Stimulated activated memory B cell treated with anti-CD40 and anti-IgM and Interleukin-4, amounts not matched to agents 10 μg/mL and 1 μg/mL and 100 μg/mL, for 72 hours (primary cell): Measurements from ENCODE around the gene TBC1D7.
"Not testable (repeated sequence)": the region's sequence is repeated elsewhere in the genome, so short reads cannot be mapped to it uniquely, and the experiment has no call there.

ENCODE experiments used
- ATAC-seq: fragments of 150-1000 bp; cut with Tn5 transposase; 2 replicates; pipeline ENCODE4 v1.10.0; 2021
- H3K27ac Mint-ChIP-seq: one replicate; pipeline ENCODE4 v1.8.0; 2022; ENCODE audit warnings: mild to moderate bottlenecking, mixed read lengths
- H3K27me3 Mint-ChIP-seq: one replicate; pipeline ENCODE4 v1.8.0; 2022; ENCODE audit warnings: mixed read lengths
- H3K36me3 Mint-ChIP-seq: one replicate; pipeline ENCODE4 v1.8.0; 2022; ENCODE audit warnings: mixed read lengths
- H3K4me1 Mint-ChIP-seq: one replicate; pipeline ENCODE4 v1.8.0; 2022; ENCODE audit warnings: mixed read lengths
- H3K4me3 Mint-ChIP-seq: one replicate; pipeline ENCODE4 v1.8.0; 2022; ENCODE audit warnings: mild to moderate bottlenecking, moderate library complexity, mixed read lengths
- H3K9me3 Mint-ChIP-seq: one replicate; pipeline ENCODE4 v1.8.0; 2022; ENCODE audit warnings: mixed read lengths

The TBC1D7 gene

DNA sequence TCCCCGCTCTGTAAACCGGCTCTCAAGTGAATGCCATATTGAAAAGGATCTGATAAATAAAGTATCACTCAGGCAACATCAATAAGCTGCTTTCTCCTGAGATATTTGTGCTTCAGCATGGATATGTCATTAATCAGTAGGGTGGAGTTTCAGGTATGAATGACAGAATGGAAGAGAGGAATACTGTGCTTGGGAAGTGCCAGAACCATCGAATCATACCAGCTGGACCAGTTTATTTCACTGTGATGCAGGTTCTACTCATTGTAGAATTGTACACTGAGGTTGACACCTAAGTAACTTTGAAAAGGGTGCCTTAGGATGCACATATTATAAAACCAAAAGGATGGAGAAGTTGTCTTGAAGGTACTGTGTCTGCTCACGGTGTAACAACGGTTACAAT is 17.9 kb upstream of the TBC1D7 start:
- Mint-ChIP-seq H3K4me1 (no peaks in the 10 kb centered on the region), H3K27ac (no peak overlapping the region), H3K27me3 (no peaks in the 10 kb centered on the region), H3K9me3 (peaks cover 9% of the 10 kb centered on the region), H3K36me3 (peaks cover 6% of the 10 kb centered on the region), H3K4me3 (no peak overlapping the region)
- ATAC-seq, result no peak

DNA sequence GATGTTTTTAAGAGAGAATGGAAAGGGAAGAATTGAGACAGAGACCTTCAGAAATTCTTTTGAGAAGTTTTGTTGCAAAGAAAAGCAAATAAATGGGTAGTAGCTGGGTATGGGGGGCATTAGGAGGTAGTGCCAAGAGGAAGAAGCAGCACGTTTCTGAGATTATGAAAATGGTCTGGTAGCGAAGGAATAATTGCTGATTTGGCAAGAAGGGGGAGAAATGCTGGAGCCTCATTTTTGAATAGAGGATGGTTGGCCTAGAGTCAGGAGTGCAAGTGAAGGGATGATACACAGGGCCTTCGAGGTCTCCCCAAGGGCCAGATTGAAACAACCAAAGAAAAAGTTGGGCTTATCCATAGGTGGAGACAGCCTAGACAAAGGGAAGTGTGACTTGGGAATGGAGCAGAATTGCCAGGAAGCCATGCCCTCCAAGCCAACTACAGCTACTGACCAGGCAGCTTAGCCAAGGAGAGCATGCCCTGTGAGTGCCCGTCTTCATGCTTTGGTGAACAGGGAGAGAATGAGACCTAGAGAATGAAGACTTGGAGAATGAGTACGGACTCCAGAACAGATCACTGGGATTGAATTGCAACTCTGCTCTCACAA is 14.2 kb upstream of the TBC1D7 start:
- no peak overlapping the region for H3K27ac Mint-ChIP-seq
- peaks cover 9% of the 10 kb centered on the region for H3K9me3 Mint-ChIP-seq
- no peak for ATAC-seq
- no peak overlapping the region for H3K4me3 Mint-ChIP-seq
- H3K4me1 Mint-ChIP-seq, result peaks cover 26% of the 10 kb centered on the region
- H3K27me3 Mint-ChIP-seq, result no peaks in the 10 kb centered on the region
- peaks cover 6% of the 10 kb centered on the region for H3K36me3 Mint-ChIP-seq

DNA sequence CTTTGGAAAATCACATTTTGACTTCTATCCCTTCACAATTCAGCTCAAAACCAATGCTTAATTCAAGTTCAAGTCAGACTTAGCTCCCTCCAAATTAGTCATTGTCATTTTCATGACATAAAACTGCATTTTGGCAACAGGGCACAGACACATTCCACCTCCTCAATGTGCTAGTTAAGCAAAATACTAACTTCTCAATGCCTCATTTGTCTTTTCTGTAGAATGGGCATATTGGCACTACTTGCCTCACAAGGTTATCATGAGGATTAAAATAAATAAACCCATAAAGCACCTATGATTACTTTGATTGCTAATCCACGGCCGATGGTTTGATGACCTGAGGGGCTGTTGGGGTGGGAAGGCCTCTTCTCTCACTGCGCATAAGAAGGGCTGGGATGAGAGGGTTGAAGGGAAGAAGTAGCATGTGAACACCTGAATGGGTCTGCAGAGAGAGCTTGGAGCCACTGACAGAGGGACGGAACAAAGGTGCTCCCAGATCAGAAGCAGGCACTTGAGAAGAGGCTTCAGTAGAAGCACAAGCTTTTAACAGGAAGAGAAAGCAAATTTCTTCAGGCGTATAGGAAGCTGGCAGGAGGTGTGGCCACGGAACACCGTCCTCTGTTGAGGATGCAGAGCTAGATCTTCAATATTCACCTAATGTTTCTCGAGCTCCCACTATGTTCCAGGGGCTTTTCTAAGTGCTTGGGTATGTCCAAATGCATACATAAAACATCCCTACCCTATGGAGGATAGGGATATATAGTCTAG is 11.7 kb upstream of the TBC1D7 start:
- ATAC-seq, result no peak
- peaks cover 33% of the 10 kb centered on the region for H3K4me1 Mint-ChIP-seq
- peaks cover 6% of the 10 kb centered on the region for H3K36me3 Mint-ChIP-seq
- H3K9me3 Mint-ChIP-seq, result peaks cover 9% of the 10 kb centered on the region
- peak overlapping the region; percentile 70 for H3K27ac Mint-ChIP-seq
- peak overlapping the region; percentile 18 for H3K4me3 Mint-ChIP-seq
- no peaks in the 10 kb centered on the region for H3K27me3 Mint-ChIP-seq

DNA sequence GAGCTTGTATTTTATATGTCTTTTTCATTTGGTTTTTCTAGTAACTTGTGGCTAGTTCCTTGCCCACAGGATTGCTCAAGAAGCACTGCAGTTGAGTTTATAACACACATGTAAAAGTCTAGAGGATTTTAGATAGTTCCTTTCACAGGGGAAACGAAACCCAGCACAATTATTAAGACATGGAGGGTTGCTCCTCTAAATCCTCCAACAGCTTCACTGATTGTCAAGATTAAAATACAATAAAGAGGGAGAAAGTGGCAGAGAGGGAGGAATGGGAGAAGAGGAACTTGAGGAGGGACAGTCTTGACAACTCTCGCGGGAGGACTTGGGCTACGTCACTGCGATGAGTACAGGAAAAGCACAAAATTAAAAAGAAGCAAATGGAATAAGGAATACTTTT is 9.7 kb upstream of the TBC1D7 start:
- Mint-ChIP-seq H3K27ac (peak overlapping the region; percentile 66), H3K4me3 (no peak overlapping the region), H3K9me3 (peaks cover 9% of the 10 kb centered on the region), H3K36me3 (peaks cover 6% of the 10 kb centered on the region), H3K27me3 (no peaks in the 10 kb centered on the region), H3K4me1 (peaks cover 33% of the 10 kb centered on the region)
- no peak for ATAC-seq

DNA sequence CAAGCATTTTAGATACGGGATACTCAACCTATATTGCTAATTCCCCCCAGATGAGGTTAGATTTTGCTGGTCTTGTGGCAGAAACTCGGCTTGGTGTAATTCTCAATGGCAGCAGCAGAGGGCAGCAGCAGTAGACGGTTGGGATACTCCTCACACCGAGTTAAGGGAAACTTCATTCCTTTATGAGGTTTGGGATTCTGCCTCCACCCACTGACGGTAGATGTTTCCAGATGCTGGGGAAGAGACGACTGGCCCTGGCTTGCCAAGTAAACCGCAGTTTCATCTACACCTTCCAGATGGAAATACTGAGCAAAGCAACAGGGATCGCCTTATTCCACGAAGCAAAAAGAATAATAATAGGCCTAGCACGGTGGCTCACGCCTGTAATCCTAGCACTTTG is 8.2 kb upstream of the TBC1D7 start:
- peaks cover 33% of the 10 kb centered on the region for H3K4me1 Mint-ChIP-seq
- no peaks in the 10 kb centered on the region for H3K36me3 Mint-ChIP-seq
- no peaks in the 10 kb centered on the region for H3K27me3 Mint-ChIP-seq
- H3K9me3 Mint-ChIP-seq, result no peaks in the 10 kb centered on the region
- no peak overlapping the region for H3K4me3 Mint-ChIP-seq
- ATAC-seq, result no peak
- no peak overlapping the region for H3K27ac Mint-ChIP-seq

DNA sequence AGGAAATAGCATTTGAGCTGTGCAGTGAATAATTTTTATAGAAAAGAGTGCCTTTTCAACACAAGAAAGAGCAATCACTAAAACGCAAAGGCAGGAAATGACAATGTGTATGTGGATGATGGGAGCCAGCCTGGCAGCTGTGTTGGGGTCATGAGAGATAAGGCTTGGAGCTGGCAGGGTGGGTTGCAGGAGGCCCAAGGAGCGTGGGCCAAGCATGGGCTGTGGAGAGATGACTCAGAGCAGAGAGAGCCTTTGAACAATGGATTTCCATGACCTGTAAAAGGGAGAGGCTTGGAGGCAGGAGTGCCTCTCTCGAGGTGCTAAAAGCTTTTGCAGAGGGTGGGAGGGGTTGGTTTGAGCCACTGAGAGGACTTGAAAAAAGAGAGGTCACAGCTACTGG is 6.6 kb upstream of the TBC1D7 start:
- Mint-ChIP-seq H3K27me3 (no peaks in the 10 kb centered on the region), H3K9me3 (no peaks in the 10 kb centered on the region), H3K4me3 (no peak overlapping the region), H3K27ac (no peak overlapping the region), H3K36me3 (no peaks in the 10 kb centered on the region), H3K4me1 (peaks cover 20% of the 10 kb centered on the region)
- ATAC-seq, result no peak

DNA sequence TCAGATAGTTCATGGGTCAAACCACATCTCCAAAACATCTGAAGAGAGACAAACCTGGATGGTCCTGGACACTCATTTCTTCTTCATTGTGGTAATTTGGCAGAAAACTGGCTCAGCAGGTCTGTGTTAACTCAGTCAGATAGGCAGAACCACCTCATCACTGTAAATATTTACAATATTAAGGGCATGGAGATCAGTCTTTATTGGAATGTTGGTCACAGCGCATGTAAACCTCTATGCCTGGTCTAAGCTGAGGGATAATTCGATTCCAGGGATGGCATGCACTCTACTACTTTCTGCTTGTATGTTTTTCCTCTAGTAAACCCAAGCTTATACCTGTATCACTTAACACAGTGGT is 4.0 kb upstream of the TBC1D7 start:
- no peaks in the 10 kb centered on the region for H3K36me3 Mint-ChIP-seq
- ATAC-seq, result no peak
- H3K27me3 Mint-ChIP-seq, result no peaks in the 10 kb centered on the region
- peaks cover 22% of the 10 kb centered on the region for H3K4me1 Mint-ChIP-seq
- no peak overlapping the region for H3K4me3 Mint-ChIP-seq
- H3K27ac Mint-ChIP-seq, result no peak overlapping the region
- no peaks in the 10 kb centered on the region for H3K9me3 Mint-ChIP-seq

DNA sequence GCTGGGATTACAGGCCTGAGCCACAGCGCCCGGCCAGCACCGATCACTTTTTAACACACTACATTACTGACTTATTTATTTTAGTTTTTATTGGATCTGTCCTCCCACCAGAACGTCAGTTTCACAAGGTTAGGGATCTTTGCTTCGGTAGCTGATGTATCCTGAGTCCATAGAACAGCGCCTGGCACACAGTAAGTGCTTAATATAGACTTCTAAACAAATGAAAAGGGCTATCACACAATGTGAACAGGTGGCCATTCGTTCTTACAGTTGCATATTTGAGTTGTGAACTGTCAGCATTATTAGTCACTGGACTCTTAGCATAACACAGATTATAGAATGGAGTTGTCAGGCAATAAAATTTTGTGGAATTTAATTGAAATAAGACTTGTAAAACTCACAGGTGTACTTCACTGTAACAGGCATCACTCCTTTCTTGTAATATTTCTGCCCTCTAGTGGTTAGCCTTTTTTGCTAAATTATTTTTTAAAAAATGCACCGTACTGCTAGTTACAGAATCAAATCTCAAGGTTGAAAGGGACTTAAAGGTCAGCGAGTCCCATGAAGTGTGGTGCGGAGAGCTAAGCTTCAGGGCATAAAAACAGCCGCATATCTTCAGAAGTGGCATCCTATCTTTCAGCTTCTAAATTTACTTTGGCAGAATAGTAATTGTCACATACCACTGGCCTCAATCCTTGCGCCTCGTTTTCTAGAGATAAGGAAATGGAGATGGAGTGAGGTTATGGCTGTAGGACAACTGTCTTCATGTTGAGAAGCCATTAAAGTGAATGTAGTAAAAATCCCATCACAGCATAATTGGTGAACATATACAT is 3.4 kb upstream of the TBC1D7 start:
- Mint-ChIP-seq H3K9me3 (no peaks in the 10 kb centered on the region), H3K36me3 (no peaks in the 10 kb centered on the region), H3K4me1 (peaks cover 21% of the 10 kb centered on the region), H3K4me3 (no peak overlapping the region), H3K27me3 (no peaks in the 10 kb centered on the region), H3K27ac (peak overlapping the region; percentile 56)
- no peak for ATAC-seq

DNA sequence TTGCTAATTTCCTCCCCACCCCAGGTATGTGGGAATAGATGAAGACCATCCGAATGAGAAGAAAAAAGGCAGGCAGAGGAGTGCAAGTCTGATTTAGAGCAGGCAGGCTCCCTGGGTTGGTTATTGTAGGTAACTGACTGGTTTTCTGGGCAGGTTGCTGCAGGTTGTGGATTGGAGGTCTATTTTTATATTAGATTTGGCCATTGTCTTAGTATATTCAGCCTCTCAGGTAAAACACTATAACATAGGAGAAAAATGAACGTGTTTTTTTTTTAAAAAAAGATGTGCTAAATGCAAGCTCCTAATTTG is 492 bp upstream of the TBC1D7 start:
- no peak for ATAC-seq
- Mint-ChIP-seq H3K27ac (peak overlapping the region; percentile 95), H3K4me3 (peak overlapping the region; percentile 97), H3K4me1 (peaks cover 16% of the 10 kb centered on the region), H3K36me3 (peaks cover 7% of the 10 kb centered on the region), H3K9me3 (no peaks in the 10 kb centered on the region), H3K27me3 (no peaks in the 10 kb centered on the region)

DNA sequence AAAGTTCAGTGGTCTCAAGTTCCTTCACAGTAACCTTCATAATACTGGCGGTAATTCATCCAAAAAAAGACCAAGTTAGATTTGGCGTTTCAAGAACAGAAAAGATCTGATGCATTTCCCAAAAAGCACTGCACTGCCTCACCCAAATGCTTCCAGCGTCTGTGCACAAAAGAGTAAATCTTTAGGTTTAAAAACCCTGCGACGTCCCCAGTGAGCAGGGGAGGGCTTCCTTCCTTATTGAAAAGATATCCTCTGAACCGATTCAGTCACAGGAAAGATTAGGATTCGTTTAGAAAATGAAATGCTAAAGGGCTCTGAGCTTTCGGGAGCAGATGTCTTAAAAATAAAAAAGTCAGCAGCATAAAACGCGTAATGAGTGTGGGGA is 654 bp downstream of the TBC1D7 start:
- ATAC-seq, result no peak
- Mint-ChIP-seq H3K4me1 (peaks cover 16% of the 10 kb centered on the region), H3K36me3 (peaks cover 14% of the 10 kb centered on the region), H3K27ac (peak overlapping the region; percentile 95), H3K27me3 (no peaks in the 10 kb centered on the region), H3K4me3 (peak overlapping the region; percentile 97), H3K9me3 (no peaks in the 10 kb centered on the region)

DNA sequence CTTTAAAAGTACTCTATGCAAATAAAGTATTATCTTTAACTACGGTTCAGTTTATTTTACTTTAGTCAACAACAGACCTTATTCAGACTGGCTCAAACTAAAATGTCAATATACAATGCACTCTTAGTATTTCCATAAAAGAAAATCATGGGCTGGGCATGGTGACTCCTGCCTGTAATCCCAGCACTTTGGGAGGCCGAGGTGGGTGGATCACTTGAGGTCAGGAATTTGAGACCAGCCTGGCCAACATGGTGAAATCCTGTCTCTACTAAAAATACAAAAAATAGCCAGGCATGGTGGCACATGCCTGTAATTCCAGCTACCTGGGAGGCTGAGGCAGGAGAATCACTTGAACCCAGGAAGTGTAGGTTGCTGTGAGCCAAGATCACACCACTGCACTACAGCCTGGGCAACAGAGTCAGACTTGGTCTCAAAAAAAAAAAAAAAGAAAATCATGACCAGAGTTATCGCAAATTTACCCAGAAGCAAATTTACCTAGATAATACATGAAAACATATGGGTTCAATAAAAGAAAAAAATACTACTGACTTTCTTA is 2.2 kb downstream of the TBC1D7 start:
- H3K27me3 Mint-ChIP-seq, H3K4me3 Mint-ChIP-seq, ATAC-seq, H3K9me3 Mint-ChIP-seq, H3K27ac Mint-ChIP-seq: not testable (repeated sequence)
- Mint-ChIP-seq H3K36me3 (peaks cover 24% of the 10 kb centered on the region), H3K4me1 (peaks cover 16% of the 10 kb centered on the region)

DNA sequence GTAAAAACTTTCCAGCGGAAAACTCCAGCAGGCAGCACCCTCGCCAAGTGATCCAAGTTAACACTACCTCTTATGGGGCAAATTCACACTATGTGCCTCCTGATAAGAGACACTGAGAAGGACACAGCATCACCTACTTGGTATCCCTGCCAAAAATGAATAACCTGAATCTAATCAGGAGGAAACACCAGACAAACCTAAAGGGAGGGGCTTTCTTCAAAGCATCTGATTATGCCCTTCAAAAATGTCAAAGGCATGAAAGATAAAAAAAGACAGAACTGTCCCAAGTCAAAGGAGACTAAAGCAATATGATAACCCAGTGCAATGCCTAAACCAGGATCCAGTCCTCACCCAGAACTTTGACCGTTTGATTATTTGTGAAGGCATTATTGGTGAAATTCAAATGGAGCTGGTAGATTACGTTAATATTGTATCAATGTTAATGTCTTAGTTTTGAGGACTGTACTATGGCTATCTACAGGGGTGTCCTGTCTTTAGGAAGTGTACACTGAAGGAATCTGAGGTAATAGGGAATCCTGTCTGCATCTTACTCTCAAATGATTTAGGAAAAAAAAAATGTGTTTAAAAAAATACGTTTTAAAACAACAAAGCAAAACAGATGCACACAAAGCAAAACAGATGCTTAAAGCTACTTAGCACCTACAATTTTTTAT is 8.3 kb downstream of the TBC1D7 start:
- no peak overlapping the region for H3K27ac Mint-ChIP-seq
- no peak overlapping the region for H3K4me3 Mint-ChIP-seq
- no peaks in the 10 kb centered on the region for H3K27me3 Mint-ChIP-seq
- ATAC-seq, result no peak
- no peaks in the 10 kb centered on the region for H3K4me1 Mint-ChIP-seq
- no peaks in the 10 kb centered on the region for H3K9me3 Mint-ChIP-seq
- H3K36me3 Mint-ChIP-seq, result peaks cover 78% of the 10 kb centered on the region

DNA sequence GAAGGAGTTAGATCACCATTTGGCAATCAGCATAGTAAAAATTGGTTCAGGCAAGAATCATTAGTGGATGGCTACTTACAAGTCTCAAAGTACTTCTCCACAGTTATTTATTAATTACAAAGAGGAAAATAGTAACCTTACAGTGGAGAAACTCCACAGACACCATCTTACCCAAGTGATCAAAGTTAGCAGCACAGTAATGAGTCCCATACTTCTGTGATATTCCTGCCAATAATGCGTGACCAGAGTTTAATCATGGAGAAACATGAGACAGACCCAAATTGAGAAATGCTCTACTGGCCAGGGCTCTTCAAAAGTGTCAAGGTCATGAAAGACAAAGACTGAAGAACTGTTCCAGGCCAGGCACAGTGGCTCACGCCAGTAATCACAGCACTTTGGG is 9.5 kb downstream of the TBC1D7 start:
- no peak for ATAC-seq
- peaks cover 79% of the 10 kb centered on the region for H3K36me3 Mint-ChIP-seq
- H3K27ac Mint-ChIP-seq, result no peak overlapping the region
- no peaks in the 10 kb centered on the region for H3K4me1 Mint-ChIP-seq
- no peak overlapping the region for H3K4me3 Mint-ChIP-seq
- no peaks in the 10 kb centered on the region for H3K27me3 Mint-ChIP-seq
- H3K9me3 Mint-ChIP-seq, result no peaks in the 10 kb centered on the region

DNA sequence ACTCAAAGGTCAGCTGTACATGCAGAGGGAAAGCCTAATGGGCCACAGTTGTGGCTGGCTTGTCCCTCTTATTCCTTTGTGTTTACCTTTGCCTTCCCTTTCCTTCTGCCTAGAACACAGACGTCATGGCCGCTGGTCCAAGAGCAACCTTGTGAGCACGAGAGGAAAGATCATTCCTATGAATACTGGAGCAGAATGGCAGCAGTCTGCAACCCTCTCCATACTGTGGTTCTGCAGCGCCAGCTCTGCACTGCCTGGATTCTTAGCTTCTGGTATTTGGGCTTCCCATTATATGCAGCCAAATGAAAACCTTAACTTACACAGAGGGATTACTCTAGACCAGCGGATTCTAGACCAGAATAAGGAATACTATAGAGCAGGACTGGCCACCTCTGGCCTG is 12.4 kb downstream of the TBC1D7 start:
- Mint-ChIP-seq H3K4me3 (no peak overlapping the region), H3K4me1 (no peaks in the 10 kb centered on the region), H3K36me3 (peaks cover 76% of the 10 kb centered on the region), H3K27ac (no peak overlapping the region), H3K9me3 (no peaks in the 10 kb centered on the region), H3K27me3 (no peaks in the 10 kb centered on the region)
- ATAC-seq, result no peak

DNA sequence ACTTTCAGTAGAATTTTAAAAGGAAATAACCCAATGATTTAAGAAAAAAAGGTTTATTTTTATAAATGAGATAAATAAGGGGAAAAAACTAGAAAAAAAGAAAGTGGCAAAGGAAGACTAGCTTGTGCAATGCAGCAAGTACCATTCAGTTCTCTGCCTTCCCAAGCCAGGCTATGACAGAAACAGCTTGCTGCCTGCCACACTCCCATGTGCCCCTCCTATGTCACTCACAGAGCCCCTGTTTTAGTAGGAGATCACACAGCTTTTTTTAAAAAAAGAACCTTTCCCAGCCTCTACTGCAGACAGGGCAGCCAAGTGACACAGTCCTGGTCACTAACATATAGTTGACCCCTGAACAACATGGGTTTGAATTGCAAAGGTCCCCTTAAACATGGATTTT is 13.5 kb downstream of the TBC1D7 start:
- no peak for ATAC-seq
- Mint-ChIP-seq H3K36me3 (peaks cover 69% of the 10 kb centered on the region), H3K9me3 (no peaks in the 10 kb centered on the region), H3K27ac (no peak overlapping the region), H3K27me3 (no peaks in the 10 kb centered on the region), H3K4me3 (no peak overlapping the region), H3K4me1 (no peaks in the 10 kb centered on the region)
